Measurements from ENCODE around the gene TRO. TPM values are rescaled to one million over a fixed set of nuclear protein-coding genes. Genes with fewer than 3 reads are reported as not detected.

TRO gene
- total and polyA plus RNA-seq, 9 of the 15 experiments (the other 6 are each of a cell fraction or from before 2014, with no cell fraction given) = 0.18 to 1.7 (median 0.41) TPM

DNA sequence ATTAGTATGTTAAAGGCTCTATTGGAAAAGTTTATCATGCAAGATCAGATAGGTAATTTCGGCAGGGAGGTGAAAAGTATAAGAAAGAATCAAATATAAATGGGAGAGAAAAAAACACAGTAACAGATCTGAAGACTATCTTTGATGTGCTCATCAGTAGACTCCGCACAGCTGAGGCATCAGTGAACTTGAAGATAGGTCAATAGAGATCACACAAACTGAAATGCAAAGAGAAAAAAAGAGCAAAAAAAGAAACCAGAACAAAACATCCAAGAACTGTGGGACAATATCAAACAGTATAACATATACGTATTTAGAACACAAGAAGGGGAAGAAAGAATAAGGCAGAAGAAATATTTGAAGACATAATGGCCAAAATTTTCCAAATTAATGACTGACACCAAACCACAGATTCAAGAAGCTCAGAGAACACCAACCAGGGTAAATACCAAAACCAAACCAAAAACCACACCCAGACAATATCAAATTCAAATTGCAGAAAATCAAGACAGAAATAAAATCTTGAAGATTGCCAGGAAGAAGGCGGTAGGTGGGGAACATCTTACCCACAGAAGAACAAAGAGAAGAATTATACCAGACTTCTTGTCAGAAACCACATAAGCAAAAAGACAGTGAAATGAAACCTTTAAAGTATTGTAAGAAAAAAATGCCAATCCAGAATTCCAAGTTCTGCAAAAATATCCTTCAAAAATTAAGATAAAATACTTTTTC lies 44.3 kb downstream of the TRO start:
- H3K27ac ChIP-seq (ENCODE audit: extremely low read depth, low read depth, low read length) = no peak overlapping the region
- H3K4me2 ChIP-seq (ENCODE audit: insufficient read depth, low read length) = no peak overlapping the region
- no peaks in the 10 kb centered on the region for H4K20me1 ChIP-seq (replicated peaks; ENCODE audit: control insufficient read depth, insufficient read depth, low read length)
- no peaks in the 10 kb centered on the region for H3K9me3 ChIP-seq (replicated peaks; ENCODE audit: control insufficient read depth, insufficient read depth, low read depth, low read length)
- ChIA-PET POLR2A (no interaction called here), CTCF (ENCODE audit: low intra/inter-chr PET ratio) (no interaction called here)
- no peaks in the 10 kb centered on the region for H3K4me1 ChIP-seq (replicated peaks in 1 of 2; ENCODE audit: control insufficient read depth in 2 of 2, insufficient read depth in 2 of 2, low read length in 2 of 2)
- DNase-seq (ENCODE audit: extremely low read depth in 1 of 4, low spot score in 3 of 4) (no peak), FAIRE-seq (no peak), ATAC-seq (no peak)
- H3K4me3 ChIP-seq = no peak overlapping the region
- H3K36me3 ChIP-seq (ENCODE audit: control insufficient read depth, insufficient read depth, low read length) = no peaks in the 10 kb centered on the region
- no peaks in the 10 kb centered on the region for H3K9me1 ChIP-seq (ENCODE audit: control insufficient read depth, insufficient read depth, low read length)
- H3K27me3 ChIP-seq (ENCODE audit: control insufficient read depth in 2 of 2, insufficient read depth in 2 of 2, low read length in 2 of 2) = no peaks in the 10 kb centered on the region
- H2AFZ ChIP-seq (ENCODE audit: low read depth, low read length) = no peak overlapping the region
- no peaks in the 10 kb centered on the region for H3K79me2 ChIP-seq (ENCODE audit: control insufficient read depth, insufficient read depth, low read length)
- intact Hi-C loops (cut with micrococcal nuclease) = no loop called here
- no TSS peak for BruUV-seq (replicated peaks)
- H3K9ac ChIP-seq (ENCODE audit: insufficient read depth in 1 of 2, low read depth in 2 of 2, low read length in 2 of 2) = no peak overlapping the region
- 8% methylated on average over 3 of the region's 4 CpGs for WGBS (ENCODE audit: insufficient coverage, low coverage, missing lambda C conversion rate)
- in situ Hi-C loops (cut with MboI) = no loop called here
- TF ChIP-seq POLR2B (IDR thresholded peaks at IDR 0.05; ENCODE audit: low read depth, partially characterized antibody) (no peak), STAT5B (CRISPR knock-in tag; IDR thresholded peaks at IDR 0.05) (no peak), EWSR1 (IDR thresholded peaks at IDR 0.05; ENCODE audit: borderline replicate concordance, low read depth, partially characterized antibody) (no peak), SAP30 (IDR thresholded peaks at IDR 0.05; ENCODE audit: borderline replicate concordance, insufficient read depth, low read depth, low read length, poor library complexity, severe bottlenecking) (no peak), NR0B1 (IDR thresholded peaks at IDR 0.05; ENCODE audit: partially characterized antibody) (no peak), REST (IDR thresholded peaks at IDR 0.05; ENCODE audit: borderline replicate concordance) (no peak), REST (CRISPR knock-in tag; IDR thresholded peaks at IDR 0.05; ENCODE audit: low read depth) (no peak), HNRNPH1 (optimal IDR thresholded peaks at IDR 0.05; ENCODE audit: low read depth, low read length) (no peak), PYGO2 (tag; IDR thresholded peaks at IDR 0.05) (no peak), MBD2 (IDR thresholded peaks at IDR 0.05; ENCODE audit: borderline replicate concordance, low read depth) (no peak), PCBP1 (IDR thresholded peaks at IDR 0.05; ENCODE audit: low read depth, low read length, poor library complexity, severe bottlenecking) (no peak), ZBTB8A (IDR thresholded peaks at IDR 0.05; ENCODE audit: partially characterized antibody) (no peak)

All from K562 (cell line).